HuH-7 (cell line): ENCODE data around the gene MOB3A.
A peak's percentile ranks its signal among the peaks of the same experiment; 100 is the strongest.

Source experiments
- DNase-seq: peaks from one replicate; pipeline ENCODE4 v3.0.0; 2011; ENCODE audit warnings: low spot score

The MOB3A gene

GRCh38 chr19:2081873-2082810 is 14.0 kb downstream of the MOB3A start:
- DNase-seq, result no peak

GRCh38 chr19:2080336-2080988 is 15.7 kb downstream of the MOB3A start:
- no peak for DNase-seq

GRCh38 chr19:2079865-2080301 is 16.2 kb downstream of the MOB3A start:
- no peak for DNase-seq

- DNase-seq, result no peak
Measured at GRCh38 chr19:2079076-2079864, 16.9 kb downstream of the MOB3A start.

GRCh38 chr19:2077833-2078619 is 18.1 kb downstream of the MOB3A start:
- no peak for DNase-seq

GRCh38 chr19:2077398-2077797 is 18.7 kb downstream of the MOB3A start:
- DNase-seq, result no peak

- no peak for DNase-seq
Measured at GRCh38 chr19:2076526-2076944, 19.6 kb downstream of the MOB3A start.

- DNase-seq, result no peak
Measured at GRCh38 chr19:2072757-2073551, 23.2 kb downstream of the MOB3A start.

GRCh38 chr19:2070986-2071673 is 25.0 kb downstream of the MOB3A start:
- DNase-seq, result no peak

GRCh38 chr19:2070436-2070827 is 25.7 kb downstream of the MOB3A start:
- DNase-seq, result no peak

GRCh38 chr19:2064788-2065524 is 31.2 kb downstream of the MOB3A start:
- no peak for DNase-seq

- DNase-seq, result no peak
Measured at GRCh38 chr19:2064395-2064787, 31.7 kb downstream of the MOB3A start.

GRCh38 chr19:2063824-2064223 is 32.3 kb downstream of the MOB3A start:
- no peak for DNase-seq

- DNase-seq, result no peak
Measured at GRCh38 chr19:2062770-2063169, 33.4 kb downstream of the MOB3A start.

- no peak for DNase-seq
Measured at GRCh38 chr19:2062389-2062729, 33.8 kb downstream of the MOB3A start.

GRCh38 chr19:2061495-2062388 is 34.4 kb downstream of the MOB3A start:
- DNase-seq, result peak; percentile 96

GRCh38 chr19:2060884-2061494 is 35.1 kb downstream of the MOB3A start:
- peak; percentile 61 for DNase-seq
